H1 (cell line): ENCODE results near the gene CEP128. TPM values are rescaled to one million over a fixed set of nuclear protein-coding genes. Genes with fewer than 3 reads are reported as not detected.

Source experiments
- CTCF ChIA-PET: fragments of 300-600 bp; sonication (Branson Sonifier 250); formaldehyde crosslinking; loops from one replicate; lab custom pipeline; 2021; ENCODE audit not compliant: partially characterized antibody; lab: Charles Lee
- POLR2A ChIA-PET: fragments of 300-600 bp; sonication (Branson Sonifier 250); formaldehyde crosslinking; loops from one replicate; lab custom pipeline; 2021; ENCODE audit warnings: inconsistent platforms; ENCODE audit not compliant: partially characterized antibody; lab: Charles Lee
- DNase-seq, 2 experiments: peaks; one replicate each; pipeline versions ENCODE4 v3.0.0 to v3.0.0-alpha.2; 2010 to 2022; ENCODE audit warnings: low spot score in 2 of 2, low read depth in 1 of 2, mixed read lengths in 1 of 2
- FAIRE-seq: peaks from 2 replicates; lab custom pipeline; 2011; peaks lifted over from hg19 to GRCh38; lab: Jason Lieb, UNC
- H2AFZ ChIP-seq: 2 replicates; pipeline ENCODE4 v1.8.1; 2012; ENCODE audit warnings: low read length, inconsistent platforms
- H2AK5ac ChIP-seq: 2 replicates; pipeline ENCODE4 v1.6.1; 2013; ENCODE audit warnings: low read depth, low read length
- H2BK120ac ChIP-seq: replicated peaks from 2 replicates; pipeline ENCODE3; 2013; ENCODE audit warnings: low read depth, low read length, inconsistent platforms
- H2BK12ac ChIP-seq: 2 replicates; pipeline ENCODE4 v1.6.1; 2013; ENCODE audit warnings: low read depth, low read length
- H2BK15ac ChIP-seq: 2 replicates; pipeline ENCODE4 v1.6.1; 2013; ENCODE audit warnings: low read length
- H2BK20ac ChIP-seq: 2 replicates; pipeline ENCODE4 v1.6.1; 2013; ENCODE audit warnings: low read length
- H2BK5ac ChIP-seq: 2 replicates; pipeline ENCODE4 v1.6.1; 2013; ENCODE audit warnings: low read depth, low read length
- H3K14ac ChIP-seq: 2 replicates; pipeline ENCODE4 v1.6.1; 2013; ENCODE audit warnings: inconsistent platforms; ENCODE audit not compliant: insufficient read length
- H3K18ac ChIP-seq: 2 replicates; pipeline ENCODE4 v1.6.1; 2013; ENCODE audit warnings: low read length; ENCODE audit errors: extremely low read depth
- H3K23ac ChIP-seq: 2 replicates; pipeline ENCODE4 v1.6.1; 2013; ENCODE audit warnings: inconsistent platforms; ENCODE audit not compliant: insufficient read length
- H3K23me2 ChIP-seq: 2 replicates; pipeline ENCODE4 v1.6.1; 2013; ENCODE audit warnings: low read depth, low read length
- H3K27ac ChIP-seq: 2 replicates; pipeline ENCODE4 v1.6.1; 2011; ENCODE audit warnings: low read depth, low read length, inconsistent platforms
- H3K27me3 ChIP-seq, 4 experiments: replicated peaks in 1 of 4; 1 replicate in 1 of 4; 2 replicates in 3 of 4; pipeline versions ENCODE4 v1.6.1 to v1.8.1; 2011 to 2013; ENCODE audit warnings: low read length in 3 of 4, mild to moderate bottlenecking in 3 of 4, inconsistent platforms in 2 of 4, mixed read lengths in 2 of 4, moderate library complexity in 1 of 4; ENCODE audit not compliant: control insufficient read depth in 3 of 4, insufficient read depth in 3 of 4; ENCODE audit errors: extremely low read depth in 1 of 4
- H3K36me3 ChIP-seq, 4 experiments: 2 replicates each; pipeline versions ENCODE4 v1.6.1 to v1.8.1; 2011 to 2013; ENCODE audit warnings: mild to moderate bottlenecking in 4 of 4, low read length in 3 of 4, moderate library complexity in 2 of 4, control low read depth in 1 of 4, inconsistent platforms in 1 of 4; ENCODE audit not compliant: insufficient read depth in 4 of 4, control insufficient read depth in 2 of 4
- H3K4ac ChIP-seq: replicated peaks from 2 replicates; pipeline ENCODE3; 2013; ENCODE audit warnings: low read length, low read depth, mixed read lengths, inconsistent platforms; ENCODE audit not compliant: insufficient read length
- H3K4me1 ChIP-seq, 4 experiments: replicated peaks in 1 of 4; 1 replicate in 1 of 4; 2 replicates in 3 of 4; pipeline versions ENCODE4 v1.6.1 to v1.8.1; 2011 to 2013; ENCODE audit warnings: low read length in 3 of 4, inconsistent platforms in 2 of 4, mixed read lengths in 1 of 4; ENCODE audit not compliant: insufficient read depth in 4 of 4, control insufficient read depth in 3 of 4
- H3K4me2 ChIP-seq, 2 experiments: 2 replicates each; pipeline versions ENCODE4 v1.6.1 to v1.8.1; 2011 to 2013; ENCODE audit warnings: low read depth in 2 of 2, low read length in 2 of 2, control low read depth in 1 of 2, inconsistent platforms in 1 of 2, mild to moderate bottlenecking in 1 of 2; ENCODE audit not compliant: insufficient read depth in 1 of 2
- H3K4me3 ChIP-seq, 4 experiments: fragments of 200-600, 300-600 bp in 1 of 4; sonication (generic), shearing (Covaris generic), sonication (Bioruptor Twin) in 1 of 4; 2 replicates each; pipeline versions ENCODE4 v1.5.1 to v1.8.1; 2011 to 2016; ENCODE audit warnings: low read length in 4 of 4, low read depth in 3 of 4, control low read depth in 2 of 4, inconsistent platforms in 2 of 4, mild to moderate bottlenecking in 2 of 4, mixed read lengths in 1 of 4, moderate library complexity in 1 of 4; ENCODE audit not compliant: insufficient read depth in 2 of 4; ENCODE audit errors: extremely low read depth in 1 of 4
- H3K56ac ChIP-seq: replicated peaks from 2 replicates; pipeline ENCODE3; 2013; ENCODE audit warnings: low read depth, mild to moderate bottlenecking, mixed read lengths, low read length, inconsistent platforms; ENCODE audit not compliant: insufficient read length
- H3K79me1 ChIP-seq: 2 replicates; pipeline ENCODE4 v1.6.1; 2013; ENCODE audit warnings: low read depth, low read length, control low read depth
- H3K79me2 ChIP-seq, 2 experiments: 2 replicates each; pipeline versions ENCODE4 v1.6.1 to v1.8.1; 2012 to 2013; ENCODE audit warnings: low read length in 2 of 2, mild to moderate bottlenecking in 2 of 2, inconsistent platforms in 1 of 2; ENCODE audit not compliant: insufficient read depth in 2 of 2, control insufficient read depth in 1 of 2
- H3K9ac ChIP-seq, 4 experiments: replicated peaks in 1 of 4; 1 replicate in 1 of 4; 2 replicates in 3 of 4; pipeline versions ENCODE4 v1.6.1 to v1.8.1; 2011 to 2013; ENCODE audit warnings: low read depth in 3 of 4, low read length in 3 of 4, control low read depth in 2 of 4, mild to moderate bottlenecking in 2 of 4, moderate library complexity in 2 of 4, inconsistent platforms in 1 of 4; ENCODE audit errors: extremely low read depth in 1 of 4
- H3K9me3 ChIP-seq, 2 experiments: 2 replicates each; pipeline versions ENCODE4 v1.6.1 to v1.8.1; 2012 to 2013; ENCODE audit warnings: mild to moderate bottlenecking in 2 of 2, moderate library complexity in 2 of 2, control low read depth in 1 of 2, inconsistent platforms in 1 of 2, low read depth in 1 of 2, low read length in 1 of 2, mixed read lengths in 1 of 2; ENCODE audit not compliant: insufficient read depth in 2 of 2
- H4K20me1 ChIP-seq, 2 experiments: replicated peaks in 1 of 2; 2 replicates each; pipeline versions ENCODE3 to v1.8.1; 2011 to 2013; ENCODE audit warnings: inconsistent platforms in 2 of 2, low read length in 2 of 2, mild to moderate bottlenecking in 1 of 2; ENCODE audit not compliant: insufficient read depth in 2 of 2, control insufficient read depth in 1 of 2
- H4K5ac ChIP-seq: 2 replicates; pipeline ENCODE4 v1.6.1; 2013; ENCODE audit warnings: low read length, low read depth, mixed read lengths, inconsistent platforms; ENCODE audit not compliant: insufficient read length
- H4K8ac ChIP-seq: 2 replicates; pipeline ENCODE4 v1.8.0; 2013; ENCODE audit warnings: mild to moderate bottlenecking, moderate library complexity, low read length, inconsistent platforms; ENCODE audit not compliant: insufficient read depth; ENCODE audit errors: extremely low read depth
- H4K91ac ChIP-seq: replicated peaks from 2 replicates; pipeline ENCODE3; 2013; ENCODE audit warnings: low read length, mixed read lengths, inconsistent platforms; ENCODE audit not compliant: insufficient read length
- BACH1 ChIP-seq: IDR thresholded peaks from 2 replicates; pipeline ENCODE4 v1.6.1; 2012; ENCODE audit warnings: low read length, improper control_type of control experiment
- EP300 ChIP-seq, 2 experiments: IDR thresholded peaks; 1 replicate in 1 of 2; 2 replicates in 1 of 2; pipeline ENCODE4 v1.6.1; 2011 to 2012; ENCODE audit warnings: low read depth in 2 of 2, low read length in 2 of 2, mild to moderate bottlenecking in 2 of 2, borderline replicate concordance in 1 of 2, inconsistent platforms in 1 of 2, moderate library complexity in 1 of 2
- RBBP5 ChIP-seq: IDR thresholded peaks from 2 replicates; pipeline ENCODE4 v1.7.1; 2012; ENCODE audit warnings: low read depth, mild to moderate bottlenecking, inconsistent platforms, low read length, moderate library complexity, borderline replicate concordance
- TAF1 ChIP-seq: IDR thresholded peaks from 2 replicates; pipeline ENCODE4 v1.6.1; 2011; ENCODE audit warnings: mild to moderate bottlenecking, low read depth, low read length
- TBP ChIP-seq: IDR thresholded peaks from 2 replicates; pipeline ENCODE4 v1.6.1; 2011; ENCODE audit warnings: low read depth, low read length, improper control_type of control experiment
- WGBS, 2 experiments: shearing (Covaris generic) in 1 of 2; methylation state at CpG; one replicate each; pipeline versions ENCODE4 v1.1.6 to v1.1.7; 2013 to 2015; ENCODE audit warnings: low lambda C conversion rate in 2 of 2, mixed read lengths in 2 of 2, inconsistent platforms in 1 of 2, low coverage in 1 of 2, missing lambda C conversion rate in 1 of 2; ENCODE audit not compliant: insufficient replicate concordance in 2 of 2, insufficient coverage in 1 of 2, insufficient read length in 1 of 2; ENCODE audit errors: extremely low coverage in 1 of 2, missing lambda C conversion rate in 1 of 2; 5-methylcytosine and 5-hydroxymethylcytosine counted together
- polyA plus RNA-seq, 7 experiments: library from polyadenylated mRNA; depleted of rRNA in 3 of 7; stranded (reverse) in 5 of 7; unstranded in 2 of 7; fragments of >200 nt in 5 of 7; fragments of 200-250 nt in 2 of 7; gene quantifications; 1 replicate in 5 of 7; 2 replicates in 1 of 7; 4 replicates in 1 of 7; pipeline versions ENCODE4 v1.2.1 to v1.2.3, GENCODE V29; 2011 to 2013; ENCODE audit warnings: missing spikeins in 2 of 7, mixed read lengths in 2 of 7
- total RNA-seq: library from RNA; stranded (reverse); fragmentation: NEBNext Ultra II Directional; extraction: Animal tissue kit (Norgen Biotek cat#: 25700); gene quantifications from 2 replicates; pipeline ENCODE4 v1.2.1, GENCODE V29; 2021
- TF ChIP-seq, protein P1 (sequence below): IDR thresholded peaks from 2 replicates; pipeline ENCODE4 v1.6.1; 2011; ENCODE audit warnings: low read length, improper control_type of control experiment

Gene CEP128
- total and polyA plus RNA-seq, 2 of the 8 experiments (the other 6 are each of a cell fraction or from before 2014, with no cell fraction given): 1.9 to 17.0 TPM

DNA sequence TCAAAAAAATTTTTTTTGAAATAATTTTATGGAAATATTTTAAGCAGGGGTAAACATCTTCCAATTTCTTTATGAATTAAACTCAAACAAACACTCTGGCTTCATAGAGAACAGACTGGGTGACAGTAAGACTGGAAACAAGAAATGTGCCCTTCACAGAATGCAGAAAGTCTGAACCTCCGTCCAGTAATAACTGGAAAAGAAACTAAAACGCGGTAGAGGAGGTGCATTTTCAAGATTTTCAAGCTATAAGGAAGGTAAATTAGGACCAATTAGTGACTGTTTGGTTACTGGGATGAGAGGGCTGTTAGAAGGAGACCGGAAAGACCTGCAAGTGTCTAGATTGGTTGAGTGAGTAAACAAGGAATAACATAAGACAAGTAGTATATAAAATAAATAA lies 245.7 kb downstream of the CEP128 start:
- Histone ChIP-seq H4K20me1 (no peaks in the 10 kb centered on the region), H2BK15ac (no peak overlapping the region), H3K79me2 (no peaks in the 10 kb centered on the region), H3K14ac (no peak overlapping the region), H2AK5ac (no peak overlapping the region), H3K27me3 (no peaks in the 10 kb centered on the region), H3K23ac (no peak overlapping the region), H3K79me1 (no peaks in the 10 kb centered on the region), H3K36me3 (no peaks in the 10 kb centered on the region), H3K4me1 (no peaks in the 10 kb centered on the region), H3K9ac (no peak overlapping the region), H2AFZ (no peak overlapping the region), H4K5ac (no peak overlapping the region), H3K4ac (no peak overlapping the region), H3K23me2 (no peaks in the 10 kb centered on the region), H3K9me3 (no peaks in the 10 kb centered on the region), H3K56ac (no peak overlapping the region), H4K8ac (no peak overlapping the region), H2BK12ac (no peak overlapping the region), H3K4me2 (no peak overlapping the region), H2BK5ac (no peak overlapping the region), H4K91ac (no peak overlapping the region), H2BK120ac (no peak overlapping the region), H3K4me3 (no peak overlapping the region), H3K27ac (no peak overlapping the region), H3K18ac (no peak overlapping the region), H2BK20ac (no peak overlapping the region)
- DNase-seq (no peak), FAIRE-seq (no peak)
- WGBS, 2 experiments: 76% methylated on average over 4 of the region's 4 CpGs; no CpG with 5 or more reads in 1 of the 2 experiments
- TF ChIP-seq BACH1 (no peak), TBP (no peak), EP300 (IDR thresholded peaks at IDR 0.05; ENCODE audit: borderline replicate concordance in 1 of 2, low read depth in 2 of 2, low read length in 2 of 2) (no peak), RBBP5 (no peak), TAF1 (no peak)
- TF ChIP-seq, protein P1, sequence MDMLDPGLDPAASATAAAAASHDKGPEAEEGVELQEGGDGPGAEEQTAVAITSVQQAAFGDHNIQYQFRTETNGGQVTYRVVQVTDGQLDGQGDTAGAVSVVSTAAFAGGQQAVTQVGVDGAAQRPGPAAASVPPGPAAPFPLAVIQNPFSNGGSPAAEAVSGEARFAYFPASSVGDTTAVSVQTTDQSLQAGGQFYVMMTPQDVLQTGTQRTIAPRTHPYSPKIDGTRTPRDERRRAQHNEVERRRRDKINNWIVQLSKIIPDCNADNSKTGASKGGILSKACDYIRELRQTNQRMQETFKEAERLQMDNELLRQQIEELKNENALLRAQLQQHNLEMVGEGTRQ: no peak
- ChIA-PET CTCF (no interaction called here), POLR2A (no interaction called here)
